Activated T-helper 1 cell treated with anti-CD3 and anti-CD28 coated beads, Interleukin-2, amount 50 U/mL, for 16 hours (primary cell): ENCODE measurements around the gene SLC9A2.

Source experiments
- DNase-seq, 2 donors: peaks; one replicate each; pipeline ENCODE4 v3.0.0-alpha.2; 2020; ENCODE audit warnings: low read depth in 1 of 2, low spot score in 1 of 2

SLC9A2 gene

DNA sequence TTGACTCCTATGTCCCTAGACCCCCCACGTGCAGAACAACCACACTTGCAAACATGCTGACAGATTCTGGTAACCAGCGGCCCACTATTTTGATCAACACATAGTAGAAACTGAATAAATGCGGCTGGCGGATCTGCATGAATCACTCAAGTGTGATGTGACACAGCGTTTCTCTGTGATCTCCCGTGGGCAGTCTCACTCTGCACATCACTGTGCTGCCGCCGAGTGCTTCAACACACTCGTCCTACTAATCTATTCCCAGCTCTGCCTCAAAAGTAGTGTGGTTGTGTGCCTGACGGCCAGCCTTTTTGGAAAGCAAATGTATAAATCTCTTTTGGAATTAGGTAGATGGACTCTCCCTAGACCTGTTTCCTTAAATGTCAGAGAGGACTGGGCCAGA is 105.2 kb downstream of the SLC9A2 start:
- no peak for DNase-seq

DNA sequence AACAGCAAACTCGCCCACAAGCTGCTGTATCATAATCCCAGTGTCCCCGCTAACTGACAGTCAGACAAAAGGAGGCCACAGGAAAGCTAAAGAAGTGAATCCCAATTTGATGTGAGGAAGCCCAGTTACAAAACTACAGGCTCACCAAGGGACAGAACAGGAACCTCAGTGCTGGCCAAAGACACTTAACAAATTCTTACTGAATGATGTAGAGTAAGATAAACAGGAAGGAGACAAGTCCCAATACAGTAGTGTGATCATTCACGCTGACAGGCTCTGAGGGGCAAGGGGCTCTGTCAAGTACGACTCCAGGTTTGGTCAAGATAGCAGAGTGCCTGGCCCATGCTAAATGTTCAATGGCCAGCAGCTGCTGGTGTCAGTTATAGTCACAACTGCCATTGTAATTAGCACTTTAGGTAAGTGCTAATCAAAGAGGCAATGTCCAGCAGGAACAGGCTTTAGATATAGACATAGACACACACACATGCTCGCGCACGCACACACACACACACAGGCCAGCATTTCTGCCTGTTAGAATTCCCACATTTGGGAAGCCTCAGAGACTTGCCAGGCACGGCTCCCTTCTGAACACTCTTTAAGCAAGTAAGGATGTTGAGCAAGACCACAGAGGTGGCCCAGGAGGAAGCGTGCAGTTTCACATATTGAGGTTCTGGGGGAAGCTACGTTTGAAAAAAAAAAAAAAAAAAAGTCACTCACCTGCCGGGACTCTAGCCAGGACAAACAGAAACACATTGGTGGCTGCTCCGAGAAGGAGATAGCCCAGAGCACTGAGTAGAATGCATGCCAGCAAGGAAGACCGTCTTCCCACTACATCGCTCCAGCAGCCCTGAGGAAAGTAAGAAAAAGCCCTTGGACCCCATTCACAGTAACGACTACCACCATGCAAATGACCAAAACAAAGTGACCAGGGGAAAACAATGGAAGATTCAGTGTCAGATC is 107.1 kb downstream of the SLC9A2 start:
- no peak for DNase-seq

- no peak for DNase-seq
These were observed 116.2 kb downstream of the SLC9A2 start for GRCh38 chr2:102735416-102736109.

GRCh38 chr2:102736110-102736409 is 116.7 kb downstream of the SLC9A2 start:
- no peak for DNase-seq

- DNase-seq, result peak; percentile 69 to 77
These were observed 117.4 kb downstream of the SLC9A2 start for GRCh38 chr2:102736410-102737409.

- DNase-seq, result no peak
These were observed 118.1 kb downstream of the SLC9A2 start for GRCh38 chr2:102737431-102737830.

- DNase-seq, result no peak
These were observed 123.9 kb downstream of the SLC9A2 start for GRCh38 chr2:102743259-102743658.

DNA sequence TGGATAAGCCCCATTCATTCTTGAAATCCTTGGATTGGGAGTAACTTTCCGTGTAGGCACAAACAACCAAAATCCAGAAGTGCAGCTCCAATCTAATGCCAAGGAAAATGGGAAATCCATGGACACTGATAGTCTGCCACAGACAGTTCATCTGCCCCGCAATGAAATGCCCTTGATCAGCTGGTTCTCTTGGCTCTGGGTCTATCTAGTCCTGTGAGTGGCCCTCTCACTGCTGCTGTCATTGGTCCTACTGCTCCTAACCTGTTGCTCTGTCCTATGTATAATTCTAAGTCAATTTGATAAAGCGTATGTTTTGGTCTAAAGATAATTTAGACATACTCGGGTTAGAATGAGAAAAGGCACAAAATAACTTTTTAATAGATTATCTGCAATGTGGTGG is 128.8 kb downstream of the SLC9A2 start:
- DNase-seq, result no peak

GRCh38 chr2:102749938-102750337 is 130.6 kb downstream of the SLC9A2 start:
- no peak for DNase-seq

- no peak for DNase-seq
These were observed 134.3 kb downstream of the SLC9A2 start for GRCh38 chr2:102753563-102754159.

GRCh38 chr2:102754456-102755145 is 135.2 kb downstream of the SLC9A2 start:
- no peak for DNase-seq

DNA sequence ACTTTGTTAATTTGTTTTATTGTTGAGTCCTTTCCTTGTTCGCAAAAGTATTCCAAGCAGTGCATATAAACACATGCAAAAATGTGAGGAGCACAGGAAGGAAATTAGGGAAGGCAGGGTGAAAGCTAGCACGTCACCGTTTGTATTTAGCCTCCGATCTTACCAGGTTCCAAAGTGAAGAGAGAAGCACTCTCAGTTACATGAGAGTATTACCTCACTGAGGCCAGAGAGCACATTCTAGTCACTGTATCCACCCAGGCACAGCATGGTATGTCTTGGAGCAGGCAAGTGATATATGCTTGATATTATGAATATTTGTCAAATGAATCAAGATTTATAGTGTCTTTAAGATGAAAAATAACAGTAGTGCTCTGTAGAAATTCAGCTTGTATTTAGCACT is 135.9 kb downstream of the SLC9A2 start:
- no peak for DNase-seq

GRCh38 chr2:102758439-102758838 is 139.1 kb downstream of the SLC9A2 start:
- no peak for DNase-seq
